Prostate gland (tissue), 2 donors: ENCODE results near the gene TBKBP1. TPM values are rescaled to one million over a fixed set of nuclear protein-coding genes. Genes with fewer than 3 reads are reported as not detected.
"Not testable (repeated sequence)": the region's sequence is repeated elsewhere in the genome, so short reads cannot be mapped to it uniquely, and the experiment has no call there.

Experiments used
- DNase-seq: peaks from one replicate; pipeline ENCODE4 v3.0.0-alpha.2; 2019; ENCODE audit warnings: low spot score
- H3K27ac ChIP-seq, 2 donors: fragments of 200-600 bp; sonication (generic); 2 replicates each; pipeline ENCODE4 v1.5.1; 2017 to 2019
- H3K27me3 ChIP-seq: fragments of 200-600 bp; sonication (generic); replicated peaks from 2 replicates; pipeline ENCODE4 v1.5.1; 2019; ENCODE audit not compliant: insufficient read depth
- H3K36me3 ChIP-seq, 2 donors: fragments of 200-600 bp; sonication (generic); 1 replicate in 1 of 2; 2 replicates in 1 of 2; pipeline versions ENCODE4 v1.5.1 to v1.8.1; 2017 to 2019
- H3K4me1 ChIP-seq: fragments of 200-600 bp; sonication (generic); replicated peaks from 2 replicates; pipeline ENCODE4 v1.5.1; 2019
- H3K4me3 ChIP-seq, 2 donors: fragments of 200-600 bp; sonication (generic); 2 replicates each; pipeline ENCODE4 v1.5.1; 2017 to 2019
- H3K9me3 ChIP-seq: fragments of 200-600 bp; sonication (generic); 2 replicates; pipeline ENCODE4 v1.5.1; 2017
- POLR2A ChIP-seq: fragments of 450-650 bp; IDR thresholded peaks from one replicate; pipeline ENCODE4 v1.6.1; 2016; ENCODE audit warnings: antibody characterized with exemption, mild to moderate bottlenecking
- POLR2AphosphoS5 ChIP-seq: sonication (generic); formaldehyde crosslinking; IDR thresholded peaks from one replicate; pipeline ENCODE4 v1.6.1; 2017; ENCODE audit warnings: antibody characterized with exemption
- WGBS: methylation state at CpG from one replicate; pipeline ENCODE4 v1.1.5; 2018; 5-methylcytosine and 5-hydroxymethylcytosine counted together
- intact Hi-C: fragments of 100-400 bp; cut with DNase I; formaldehyde crosslinking; loops from one replicate; pipeline ENCODE4 v1.14.2; 2022
- total RNA-seq, 2 donors: library from RNA; depleted of rRNA; stranded (reverse); fragments of >200 nt; gene quantifications; one replicate each; pipeline ENCODE4 v1.1.0, GENCODE V29; 2016
- TF ChIP-seq, protein P1 (sequence below), 4 experiments: fragments of 200-600 bp in 2 of 4; fragments of 450-650 bp in 2 of 4; sonication (generic) in 2 of 4; IDR thresholded peaks; 1 replicate in 3 of 4; 2 replicates in 1 of 4; pipeline ENCODE4 v1.5.1; 2016 to 2019; ENCODE audit warnings: antibody characterized with exemption in 4 of 4, mild to moderate bottlenecking in 2 of 4, moderate library complexity in 2 of 4

The TBKBP1 gene
- total RNA-seq, 2 donors from 2014 or later = 9.5 to 15.3 TPM

- peaks cover 7% of the 10 kb centered on the region for H3K27me3 ChIP-seq
- H3K9me3 ChIP-seq = no peaks in the 10 kb centered on the region
- DNase-seq = no peak
- no peaks in the 10 kb centered on the region for H3K36me3 ChIP-seq
- WGBS = 86% methylated on average over 3 of the region's 3 CpGs
- TF ChIP-seq, protein P1, sequence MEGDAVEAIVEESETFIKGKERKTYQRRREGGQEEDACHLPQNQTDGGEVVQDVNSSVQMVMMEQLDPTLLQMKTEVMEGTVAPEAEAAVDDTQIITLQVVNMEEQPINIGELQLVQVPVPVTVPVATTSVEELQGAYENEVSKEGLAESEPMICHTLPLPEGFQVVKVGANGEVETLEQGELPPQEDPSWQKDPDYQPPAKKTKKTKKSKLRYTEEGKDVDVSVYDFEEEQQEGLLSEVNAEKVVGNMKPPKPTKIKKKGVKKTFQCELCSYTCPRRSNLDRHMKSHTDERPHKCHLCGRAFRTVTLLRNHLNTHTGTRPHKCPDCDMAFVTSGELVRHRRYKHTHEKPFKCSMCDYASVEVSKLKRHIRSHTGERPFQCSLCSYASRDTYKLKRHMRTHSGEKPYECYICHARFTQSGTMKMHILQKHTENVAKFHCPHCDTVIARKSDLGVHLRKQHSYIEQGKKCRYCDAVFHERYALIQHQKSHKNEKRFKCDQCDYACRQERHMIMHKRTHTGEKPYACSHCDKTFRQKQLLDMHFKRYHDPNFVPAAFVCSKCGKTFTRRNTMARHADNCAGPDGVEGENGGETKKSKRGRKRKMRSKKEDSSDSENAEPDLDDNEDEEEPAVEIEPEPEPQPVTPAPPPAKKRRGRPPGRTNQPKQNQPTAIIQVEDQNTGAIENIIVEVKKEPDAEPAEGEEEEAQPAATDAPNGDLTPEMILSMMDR (IDR thresholded peaks at IDR 0.05) = no peak
- no peak for TF ChIP-seq POLR2A
- no peak for TF ChIP-seq POLR2AphosphoS5
- intact Hi-C loops = no loop called here
- no peak overlapping the region for H3K27ac ChIP-seq
- no peaks in the 10 kb centered on the region for H3K4me1 ChIP-seq
- H3K4me3 ChIP-seq = no peak overlapping the region
These were observed 41.1 kb downstream of the TBKBP1 start for GRCh38 chr17:47735139-47735464.

DNA sequence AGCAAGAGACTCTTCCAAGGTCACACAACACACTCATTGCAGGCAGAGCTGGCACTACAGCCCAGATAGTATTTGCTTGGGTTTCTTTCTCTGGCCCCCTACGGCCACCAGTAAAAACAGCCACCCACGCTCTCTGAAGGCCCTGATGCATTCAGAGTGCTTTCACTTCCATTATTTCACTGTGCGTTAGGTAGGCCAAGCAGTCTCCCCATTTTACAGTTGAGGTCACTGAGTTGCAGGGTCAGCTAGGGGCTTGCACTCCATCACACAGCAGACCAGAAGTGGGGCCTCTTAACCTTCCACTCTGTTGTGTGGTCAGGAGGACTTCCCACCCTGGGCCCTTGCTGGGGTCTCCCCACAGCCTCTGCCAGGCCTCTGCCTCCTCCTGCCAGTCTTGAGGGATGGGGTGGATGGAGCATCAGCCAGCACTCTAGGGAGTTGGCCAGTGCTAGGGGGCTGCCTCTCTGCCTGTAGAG is 41.6 kb downstream of the TBKBP1 start:
- no peak overlapping the region for H3K27ac ChIP-seq
- intact Hi-C loops = no loop called here
- no peaks in the 10 kb centered on the region for H3K36me3 ChIP-seq
- H3K27me3 ChIP-seq = peaks cover 7% of the 10 kb centered on the region
- no peak for DNase-seq
- 95% methylated on average over 3 of the region's 3 CpGs for WGBS
- TF ChIP-seq, protein P1 (IDR thresholded peaks at IDR 0.05) = no peak
- TF ChIP-seq POLR2AphosphoS5 = no peak
- no peak for TF ChIP-seq POLR2A
- H3K4me3 ChIP-seq = no peak overlapping the region
- H3K9me3 ChIP-seq = no peaks in the 10 kb centered on the region
- no peaks in the 10 kb centered on the region for H3K4me1 ChIP-seq

DNA sequence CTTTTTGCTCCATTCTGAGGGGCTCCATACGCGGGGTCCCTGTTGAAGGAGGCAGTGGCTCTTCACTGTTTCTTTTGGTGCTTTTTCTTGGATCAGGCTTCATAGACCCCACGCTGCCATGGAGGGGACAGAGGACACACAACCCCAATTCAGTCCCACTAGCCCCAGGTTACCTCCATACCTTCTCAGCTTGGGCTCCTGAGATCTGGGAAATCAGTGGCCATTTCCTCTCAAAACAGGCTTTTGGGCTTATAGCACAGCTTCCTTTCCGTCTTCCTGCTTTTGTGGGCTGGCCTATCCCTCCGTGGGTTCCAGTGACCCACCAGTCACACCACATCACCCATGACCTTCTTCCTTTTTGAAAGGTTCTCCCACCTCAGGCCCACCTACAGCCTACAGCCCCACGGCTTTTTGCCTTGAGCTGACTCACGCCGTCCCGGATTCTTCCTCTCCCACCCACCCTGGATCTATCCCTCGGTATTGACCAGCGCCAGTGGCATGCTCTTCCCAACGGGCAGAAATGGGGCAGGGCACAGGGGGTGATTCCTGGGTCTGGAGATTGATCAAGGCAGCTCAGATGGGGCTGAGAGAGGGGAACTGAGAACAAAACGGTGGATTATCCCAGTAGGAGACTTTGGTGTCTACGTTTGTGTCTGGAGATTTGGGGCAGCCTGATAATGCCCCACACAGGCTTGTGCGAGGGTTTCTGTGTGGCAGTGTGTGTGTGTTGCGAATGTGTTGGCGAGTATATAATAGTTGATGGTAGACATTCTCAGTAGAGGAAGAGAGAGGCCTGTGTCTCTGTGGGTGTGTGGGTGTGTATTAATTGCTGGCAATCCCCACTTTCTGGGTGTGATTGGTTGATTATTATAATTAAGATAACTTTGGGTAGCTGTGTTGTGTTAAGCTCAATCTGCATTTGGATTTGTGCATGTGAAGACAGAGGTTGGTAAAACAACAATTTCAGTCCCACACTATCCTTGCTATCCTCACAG is 42.8 kb downstream of the TBKBP1 start:
- peaks cover 7% of the 10 kb centered on the region for H3K27me3 ChIP-seq
- no peaks in the 10 kb centered on the region for H3K4me1 ChIP-seq
- no peak overlapping the region for H3K27ac ChIP-seq
- WGBS = 77% methylated on average over 17 of the region's 17 CpGs
- no peaks in the 10 kb centered on the region for H3K9me3 ChIP-seq
- no peaks in the 10 kb centered on the region for H3K36me3 ChIP-seq
- H3K4me3 ChIP-seq = no peak overlapping the region
- intact Hi-C loops = no loop called here
- TF ChIP-seq, protein P1 (IDR thresholded peaks at IDR 0.05) = no peak
- TF ChIP-seq POLR2A = no peak
- no peak for TF ChIP-seq POLR2AphosphoS5
- DNase-seq = no peak

GRCh38 chr17:47738178-47738577 is 44.2 kb downstream of the TBKBP1 start:
- no peaks in the 10 kb centered on the region for H3K36me3 ChIP-seq
- TF ChIP-seq POLR2AphosphoS5 (no peak), POLR2A (no peak)
- TF ChIP-seq, protein P1 (IDR thresholded peaks at IDR 0.05) = no peak
- intact Hi-C loops = no loop called here
- peaks cover 7% of the 10 kb centered on the region for H3K27me3 ChIP-seq
- no peak for DNase-seq
- no peak overlapping the region for H3K27ac ChIP-seq
- WGBS = 89% methylated on average over 7 of the region's 7 CpGs
- H3K4me1 ChIP-seq = no peaks in the 10 kb centered on the region
- H3K9me3 ChIP-seq = no peaks in the 10 kb centered on the region
- H3K4me3 ChIP-seq = no peak overlapping the region

DNA sequence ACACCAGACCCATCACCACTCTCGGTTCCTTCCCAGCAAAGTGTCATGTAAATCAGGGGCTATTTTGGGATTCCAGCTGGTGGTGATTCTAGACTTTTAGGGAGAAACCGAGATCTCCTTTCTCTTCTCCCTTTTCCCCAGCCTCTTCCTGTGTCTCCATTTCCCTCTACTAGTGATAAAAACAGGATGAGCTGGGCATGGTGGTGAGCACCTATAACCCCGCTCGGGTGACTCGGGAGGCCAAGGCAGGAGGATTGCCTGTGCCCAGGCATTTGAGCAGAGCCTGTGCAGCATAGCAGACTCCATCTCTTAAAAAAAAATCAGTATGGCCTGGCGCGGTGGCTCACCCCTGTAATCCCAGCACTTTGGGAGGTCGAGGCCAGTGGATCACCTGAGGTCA is 45.2 kb downstream of the TBKBP1 start:
- no peaks in the 10 kb centered on the region for H3K36me3 ChIP-seq
- H3K4me3 ChIP-seq = no peak overlapping the region
- 83% methylated on average over 8 of the region's 8 CpGs for WGBS
- H3K9me3 ChIP-seq = no peaks in the 10 kb centered on the region
- H3K27ac ChIP-seq = no peak overlapping the region
- DNase-seq = no peak
- peaks cover 3% of the 10 kb centered on the region for H3K27me3 ChIP-seq
- intact Hi-C loops = no loop called here
- no peak for TF ChIP-seq POLR2A
- TF ChIP-seq, protein P1 (IDR thresholded peaks at IDR 0.05) = no peak
- TF ChIP-seq POLR2AphosphoS5 = no peak
- H3K4me1 ChIP-seq = no peaks in the 10 kb centered on the region

DNA sequence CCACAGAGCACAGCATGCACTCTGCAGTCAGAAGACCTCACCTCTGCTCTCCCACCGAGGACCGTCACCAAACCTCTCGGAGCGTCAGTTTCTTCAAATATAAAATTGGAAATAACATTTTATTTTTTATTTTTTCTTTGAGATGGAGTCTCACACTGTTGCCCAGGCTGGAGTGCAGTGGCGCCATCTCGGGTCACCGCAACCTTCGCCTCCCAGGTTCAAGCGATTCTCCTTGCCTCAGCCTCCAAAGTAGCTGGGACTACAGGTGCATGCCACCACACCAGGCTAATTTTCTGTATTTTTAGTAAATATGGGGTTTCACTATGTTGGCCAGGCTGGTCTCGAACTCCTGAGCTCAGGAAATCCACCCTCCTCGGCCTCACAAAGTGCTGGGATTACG is 46.0 kb downstream of the TBKBP1 start:
- H3K4me3 ChIP-seq, DNase-seq, H3K27me3 ChIP-seq, H3K9me3 ChIP-seq, H3K36me3 ChIP-seq, H3K27ac ChIP-seq, intact Hi-C loops, H3K4me1 ChIP-seq: not testable (repeated sequence)
- whole genome bisulfite sequencing = 91% methylated on average over 12 of the region's 12 CpGs
